ENCODE measurements around the gene AKR1B15.
A peak's percentile ranks its signal among the peaks of the same experiment; 100 is the strongest.
"Not testable (repeated sequence)": the region's sequence is repeated elsewhere in the genome, so short reads cannot be mapped to it uniquely, and the experiment has no call there.

AKR1B15 gene

GRCh38 chr7:134515569-134516468 lies 33.1 kb upstream of the AKR1B15 start:
- no peak overlapping the region for H3K4me2 ChIP-seq (ENCODE audit: low read length, poor library complexity, severe bottlenecking)
- no peak overlapping the region for H4K91ac ChIP-seq (ENCODE audit: low read length)
- no peak overlapping the region for H3K14ac ChIP-seq (ENCODE audit: low read length in 2 of 2)
- no peaks in the 10 kb centered on the region for H3K79me1 ChIP-seq (replicated peaks; ENCODE audit: low read length, poor library complexity, severe bottlenecking)
- H3K4ac ChIP-seq (ENCODE audit: low read depth in 1 of 2, low read length in 2 of 2) = no peak overlapping the region
- no peaks in the 10 kb centered on the region for H3K9me3 ChIP-seq (ENCODE audit: control insufficient read depth, low read length)
- peaks cover 2% of the 10 kb centered on the region for H3K4me1 ChIP-seq (ENCODE audit: control insufficient read depth, insufficient read depth, low read depth, low read length)
- no peak overlapping the region for H2BK12ac ChIP-seq (ENCODE audit: low read length in 2 of 2)
- no peak overlapping the region for H2BK120ac ChIP-seq (ENCODE audit: low read depth, low read length)
- no peak overlapping the region for H2BK15ac ChIP-seq (ENCODE audit: low read depth, poor library complexity, severe bottlenecking)
- H3K4me3 ChIP-seq (ENCODE audit: insufficient read depth in 1 of 2, low read depth in 1 of 2, low read length in 2 of 2) = peak overlapping the region in 1 of 2 experiments; percentile 32
- H3K27me3 ChIP-seq (ENCODE audit: control insufficient read depth in 1 of 2, insufficient read depth in 1 of 2, low read length in 2 of 2) = no peaks in the 10 kb centered on the region
- H3K23ac ChIP-seq (ENCODE audit: low read length in 2 of 2) = no peak overlapping the region
- no peak overlapping the region for H2AK5ac ChIP-seq (ENCODE audit: low read length, severe bottlenecking)
- DNase-seq = peak; percentile 80
- H3K9ac ChIP-seq (ENCODE audit: low read length) = peak overlapping the region; percentile 57
- H3K18ac ChIP-seq (ENCODE audit: low read depth in 1 of 2, low read length in 2 of 2) = no peak overlapping the region
- no peak overlapping the region for H2AFZ ChIP-seq (ENCODE audit: low read depth, low read length)
- H3K27ac ChIP-seq (ENCODE audit: low read length, poor library complexity, severe bottlenecking) = peak overlapping the region; percentile 56
- H2BK5ac ChIP-seq (ENCODE audit: low read depth, low read length, poor library complexity, severe bottlenecking) = no peak overlapping the region
- no peak overlapping the region for H4K8ac ChIP-seq (ENCODE audit: low read length)
- WGBS = 47% methylated on average over 6 of the region's 6 CpGs
- no peaks in the 10 kb centered on the region for H3K36me3 ChIP-seq (ENCODE audit: control insufficient read depth in 1 of 2, insufficient read depth in 2 of 2, low read depth in 1 of 2, low read length in 2 of 2)

GRCh38 chr7:134520130-134520529 lies 28.8 kb upstream of the AKR1B15 start:
- peak overlapping the region; percentile 60 for H3K9ac ChIP-seq (ENCODE audit: low read length)
- WGBS = no CpG with 5 or more reads among the region's 4 CpGs
- no peak overlapping the region for H3K4me3 ChIP-seq (ENCODE audit: insufficient read depth in 1 of 2, low read depth in 1 of 2, low read length in 2 of 2)
- H3K4ac ChIP-seq (ENCODE audit: low read depth in 1 of 2, low read length in 2 of 2) = no peak overlapping the region
- no peak overlapping the region for H2BK12ac ChIP-seq (ENCODE audit: low read length in 2 of 2)
- no peak overlapping the region for H3K27ac ChIP-seq (ENCODE audit: low read length, poor library complexity, severe bottlenecking)
- H2BK5ac ChIP-seq (ENCODE audit: low read depth, low read length, poor library complexity, severe bottlenecking) = no peak overlapping the region
- no peaks in the 10 kb centered on the region for H3K79me1 ChIP-seq (replicated peaks; ENCODE audit: low read length, poor library complexity, severe bottlenecking)
- no peak overlapping the region for H4K8ac ChIP-seq (ENCODE audit: low read length)
- no peak overlapping the region for H2BK120ac ChIP-seq (ENCODE audit: low read depth, low read length)
- no peak overlapping the region for H3K4me2 ChIP-seq (ENCODE audit: low read length, poor library complexity, severe bottlenecking)
- no peak overlapping the region for H4K91ac ChIP-seq (ENCODE audit: low read length)
- no peak overlapping the region for H2AFZ ChIP-seq (ENCODE audit: low read depth, low read length)
- H3K36me3 ChIP-seq (ENCODE audit: control insufficient read depth in 1 of 2, insufficient read depth in 2 of 2, low read depth in 1 of 2, low read length in 2 of 2) = no peaks in the 10 kb centered on the region
- H3K27me3 ChIP-seq (ENCODE audit: control insufficient read depth in 1 of 2, insufficient read depth in 1 of 2, low read length in 2 of 2) = no peaks in the 10 kb centered on the region
- no peak for DNase-seq
- no peak overlapping the region for H2BK15ac ChIP-seq (ENCODE audit: low read depth, poor library complexity, severe bottlenecking)
- H3K23ac ChIP-seq (ENCODE audit: low read length in 2 of 2) = no peak overlapping the region
- no peak overlapping the region for H3K18ac ChIP-seq (ENCODE audit: low read depth in 1 of 2, low read length in 2 of 2)
- no peaks in the 10 kb centered on the region for H3K9me3 ChIP-seq (ENCODE audit: control insufficient read depth, low read length)
- peaks cover 1% of the 10 kb centered on the region for H3K4me1 ChIP-seq (ENCODE audit: control insufficient read depth, insufficient read depth, low read depth, low read length)
- no peak overlapping the region for H2AK5ac ChIP-seq (ENCODE audit: low read length, severe bottlenecking)
- H3K14ac ChIP-seq (ENCODE audit: low read length in 2 of 2) = no peak overlapping the region

- WGBS = 76% methylated on average over 4 of the region's 5 CpGs
- Histone ChIP-seq H3K4me1 (ENCODE audit: control insufficient read depth, insufficient read depth, low read depth, low read length) (peaks cover 3% of the 10 kb centered on the region), H3K27ac (ENCODE audit: low read length, poor library complexity, severe bottlenecking) (no peak overlapping the region), H2BK12ac (ENCODE audit: low read length in 2 of 2) (no peak overlapping the region), H2BK120ac (ENCODE audit: low read depth, low read length) (no peak overlapping the region), H3K4me2 (ENCODE audit: low read length, poor library complexity, severe bottlenecking) (no peak overlapping the region), H2AFZ (ENCODE audit: low read depth, low read length) (no peak overlapping the region), H3K4me3 (ENCODE audit: insufficient read depth in 1 of 2, low read depth in 1 of 2, low read length in 2 of 2) (no peak overlapping the region), H3K9me3 (ENCODE audit: control insufficient read depth, low read length) (no peaks in the 10 kb centered on the region), H3K79me1 (replicated peaks; ENCODE audit: low read length, poor library complexity, severe bottlenecking) (no peaks in the 10 kb centered on the region), H3K36me3 (ENCODE audit: control insufficient read depth in 1 of 2, insufficient read depth in 2 of 2, low read depth in 1 of 2, low read length in 2 of 2) (no peaks in the 10 kb centered on the region), H3K4ac (ENCODE audit: low read depth in 1 of 2, low read length in 2 of 2) (no peak overlapping the region), H2BK5ac (ENCODE audit: low read depth, low read length, poor library complexity, severe bottlenecking) (no peak overlapping the region), H2AK5ac (ENCODE audit: low read length, severe bottlenecking) (no peak overlapping the region), H3K23ac (ENCODE audit: low read length in 2 of 2) (no peak overlapping the region), H2BK15ac (ENCODE audit: low read depth, poor library complexity, severe bottlenecking) (no peak overlapping the region), H3K9ac (ENCODE audit: low read length) (no peak overlapping the region), H4K91ac (ENCODE audit: low read length) (no peak overlapping the region), H3K27me3 (ENCODE audit: control insufficient read depth in 1 of 2, insufficient read depth in 1 of 2, low read length in 2 of 2) (no peaks in the 10 kb centered on the region), H3K18ac (ENCODE audit: low read depth in 1 of 2, low read length in 2 of 2) (no peak overlapping the region), H3K14ac (ENCODE audit: low read length in 2 of 2) (no peak overlapping the region), H4K8ac (ENCODE audit: low read length) (no peak overlapping the region)
- no peak for DNase-seq
These were observed 26.3 kb upstream of the AKR1B15 start for GRCh38 chr7:134522601-134523000.

GRCh38 chr7:134525449-134525848 lies 23.5 kb upstream of the AKR1B15 start:
- WGBS = 96% methylated on average over 2 of the region's 3 CpGs
- H2AFZ ChIP-seq (ENCODE audit: low read depth, low read length); H3K27me3 ChIP-seq (ENCODE audit: control insufficient read depth in 1 of 2, insufficient read depth in 1 of 2, low read length in 2 of 2); H4K91ac ChIP-seq (ENCODE audit: low read length); H3K23ac ChIP-seq (ENCODE audit: low read length in 2 of 2); H2BK5ac ChIP-seq (ENCODE audit: low read depth, low read length, poor library complexity, severe bottlenecking); H2AK5ac ChIP-seq (ENCODE audit: low read length, severe bottlenecking); H3K9me3 ChIP-seq (ENCODE audit: control insufficient read depth, low read length); H3K4me2 ChIP-seq (ENCODE audit: low read length, poor library complexity, severe bottlenecking); H3K4me3 ChIP-seq (ENCODE audit: insufficient read depth in 1 of 2, low read depth in 1 of 2, low read length in 2 of 2); H4K8ac ChIP-seq (ENCODE audit: low read length); H3K79me1 ChIP-seq (replicated peaks; ENCODE audit: low read length, poor library complexity, severe bottlenecking); H3K36me3 ChIP-seq (ENCODE audit: control insufficient read depth in 1 of 2, insufficient read depth in 2 of 2, low read depth in 1 of 2, low read length in 2 of 2); H2BK15ac ChIP-seq (ENCODE audit: low read depth, poor library complexity, severe bottlenecking); H2BK12ac ChIP-seq (ENCODE audit: low read length in 2 of 2); H3K4me1 ChIP-seq (ENCODE audit: control insufficient read depth, insufficient read depth, low read depth, low read length); H3K27ac ChIP-seq (ENCODE audit: low read length, poor library complexity, severe bottlenecking); H3K4ac ChIP-seq (ENCODE audit: low read depth in 1 of 2, low read length in 2 of 2); H3K14ac ChIP-seq (ENCODE audit: low read length in 2 of 2); H3K18ac ChIP-seq (ENCODE audit: low read depth in 1 of 2, low read length in 2 of 2); H3K9ac ChIP-seq (ENCODE audit: low read length); DNase-seq; H2BK120ac ChIP-seq (ENCODE audit: low read depth, low read length): not testable (repeated sequence)
